B cell (primary cell): ENCODE results near the gene CDNF.

Experiments used
- EZH2 ChIP-seq: IDR thresholded peaks from 2 replicates; pipeline ENCODE4 v1.6.1; 2012; ENCODE audit warnings: borderline replicate concordance, low read depth, mild to moderate bottlenecking, moderate library complexity, low read length; ENCODE audit not compliant: insufficient read depth, poor library complexity, severe bottlenecking
- TF ChIP-seq, protein P1 (sequence below): fragments of 200-600 bp; IDR thresholded peaks from one replicate; pipeline ENCODE4 v1.8.0; 2022; ENCODE audit warnings: antibody characterized with exemption, mild to moderate bottlenecking

DNA sequence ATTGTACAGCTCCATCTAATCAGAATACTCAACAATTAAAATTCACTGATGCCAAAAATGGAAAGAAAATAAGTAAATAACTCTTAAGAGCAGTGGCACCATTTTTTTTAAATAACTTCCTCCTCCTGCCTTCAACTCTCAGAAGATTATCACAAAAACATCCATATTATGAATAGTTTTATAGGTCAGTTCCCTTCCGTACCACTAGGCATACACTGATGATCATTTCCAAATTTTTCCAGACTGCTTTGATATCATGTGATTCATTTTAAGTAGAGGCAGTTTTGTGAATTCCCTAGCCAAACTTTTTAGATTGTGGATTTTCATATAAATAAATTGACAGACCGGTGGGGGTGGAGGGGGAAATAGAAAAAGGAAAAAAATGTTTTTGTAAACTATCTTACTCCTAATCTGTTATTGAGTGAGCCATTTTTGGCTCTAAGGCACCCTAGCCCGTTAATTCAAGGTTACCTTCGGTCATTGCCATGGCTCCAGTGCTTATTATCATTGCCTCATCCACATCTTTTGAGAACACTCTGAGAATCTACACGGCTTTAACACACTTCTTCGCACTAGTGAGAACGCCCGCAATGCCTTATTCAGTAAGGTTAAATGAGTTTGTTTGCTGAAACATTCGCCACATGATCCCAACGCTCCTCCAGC, 64.2 kb downstream of the CDNF start:
- no peak for TF ChIP-seq EZH2
- TF ChIP-seq, protein P1, sequence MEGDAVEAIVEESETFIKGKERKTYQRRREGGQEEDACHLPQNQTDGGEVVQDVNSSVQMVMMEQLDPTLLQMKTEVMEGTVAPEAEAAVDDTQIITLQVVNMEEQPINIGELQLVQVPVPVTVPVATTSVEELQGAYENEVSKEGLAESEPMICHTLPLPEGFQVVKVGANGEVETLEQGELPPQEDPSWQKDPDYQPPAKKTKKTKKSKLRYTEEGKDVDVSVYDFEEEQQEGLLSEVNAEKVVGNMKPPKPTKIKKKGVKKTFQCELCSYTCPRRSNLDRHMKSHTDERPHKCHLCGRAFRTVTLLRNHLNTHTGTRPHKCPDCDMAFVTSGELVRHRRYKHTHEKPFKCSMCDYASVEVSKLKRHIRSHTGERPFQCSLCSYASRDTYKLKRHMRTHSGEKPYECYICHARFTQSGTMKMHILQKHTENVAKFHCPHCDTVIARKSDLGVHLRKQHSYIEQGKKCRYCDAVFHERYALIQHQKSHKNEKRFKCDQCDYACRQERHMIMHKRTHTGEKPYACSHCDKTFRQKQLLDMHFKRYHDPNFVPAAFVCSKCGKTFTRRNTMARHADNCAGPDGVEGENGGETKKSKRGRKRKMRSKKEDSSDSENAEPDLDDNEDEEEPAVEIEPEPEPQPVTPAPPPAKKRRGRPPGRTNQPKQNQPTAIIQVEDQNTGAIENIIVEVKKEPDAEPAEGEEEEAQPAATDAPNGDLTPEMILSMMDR = no peak
